Prostate gland (tissue), 2 donors: ENCODE results near the gene DNAL4.
A peak's percentile ranks its signal among the peaks of the same experiment; 100 is the strongest.

Experiments used
- CTCF ChIP-seq, 4 experiments: fragments of 200-600 bp in 2 of 4; fragments of 450-650 bp in 2 of 4; sonication (generic) in 2 of 4; IDR thresholded peaks; 1 replicate in 3 of 4; 2 replicates in 1 of 4; pipeline ENCODE4 v1.5.1; 2016 to 2019; ENCODE audit warnings: antibody characterized with exemption in 4 of 4, mild to moderate bottlenecking in 2 of 4, moderate library complexity in 2 of 4
- POLR2A ChIP-seq: fragments of 450-650 bp; IDR thresholded peaks from one replicate; pipeline ENCODE4 v1.6.1; 2016; ENCODE audit warnings: antibody characterized with exemption, mild to moderate bottlenecking
- POLR2AphosphoS5 ChIP-seq: sonication (generic); formaldehyde crosslinking; IDR thresholded peaks from one replicate; pipeline ENCODE4 v1.6.1; 2017; ENCODE audit warnings: antibody characterized with exemption

GRCh38 chr22:38732251-38732815, 61.6 kb downstream of the DNAL4 start:
- peak in 1 of 4 experiments; percentile 28 for TF ChIP-seq CTCF (IDR thresholded peaks at IDR 0.05)
- TF ChIP-seq POLR2AphosphoS5: peak; percentile 18
- no peak for TF ChIP-seq POLR2A
